Measurements from ENCODE around the gene FAF1. TPM values are rescaled to one million over a fixed set of nuclear protein-coding genes. Genes with fewer than 3 reads are reported as not detected.
"Not testable (repeated sequence)": the region's sequence is repeated elsewhere in the genome, so short reads cannot be mapped to it uniquely, and the experiment has no call there.

Gene FAF1
- total and polyA plus RNA-seq, 8 donors = 20.1 to 144 (median 27.4) TPM

DNA sequence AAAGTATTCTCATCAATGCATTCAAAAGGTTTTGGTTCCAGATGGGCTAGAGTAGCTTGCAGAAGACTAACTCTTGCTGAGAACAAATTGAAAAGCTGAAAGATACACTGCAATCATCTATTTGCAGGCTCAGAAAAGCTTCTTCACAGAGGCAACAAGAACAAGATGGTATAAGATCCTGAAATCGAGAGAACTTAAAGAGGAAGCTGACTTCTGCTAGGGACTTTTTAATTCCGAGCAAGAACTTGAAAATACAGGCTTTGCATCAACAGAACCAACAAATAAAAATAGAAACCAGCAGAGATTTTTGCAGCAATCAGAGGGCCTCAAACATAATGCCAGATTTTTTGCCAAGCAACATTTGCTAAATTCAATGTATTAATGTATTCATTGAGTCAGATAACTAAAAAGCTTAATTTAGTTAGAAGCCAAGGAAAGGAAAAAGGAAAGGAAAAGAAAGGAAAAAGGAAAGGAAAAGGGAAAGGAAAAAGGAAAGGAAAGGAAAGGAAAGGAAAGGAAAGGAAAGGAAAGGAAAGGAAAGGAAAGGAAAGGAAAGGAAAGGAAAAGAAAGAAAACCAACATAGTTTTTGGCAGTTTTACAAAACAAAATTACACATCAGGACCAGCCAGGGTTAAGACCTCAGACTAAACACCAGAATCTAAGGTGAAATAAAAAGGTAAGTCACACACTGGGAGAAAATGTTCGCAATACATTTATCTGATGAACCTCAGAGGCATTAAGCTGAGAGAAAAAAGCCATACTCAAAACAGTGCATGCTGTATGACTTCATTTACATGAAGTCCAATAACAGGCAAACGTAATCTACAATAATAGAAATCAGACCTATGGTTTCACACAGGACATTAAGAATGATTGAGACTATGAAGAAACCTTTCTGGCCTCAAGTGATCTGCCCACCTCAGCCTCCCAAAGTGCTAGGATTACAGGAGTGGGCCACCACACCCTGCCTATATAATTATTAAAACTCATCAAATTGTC, 42.6 kb downstream of the FAF1 start:
- no peaks in the 10 kb centered on the region for H3K36me3 ChIP-seq
- H3K27ac ChIP-seq = no peak overlapping the region
- no peak for TF ChIP-seq POLR2AphosphoS5 (IDR thresholded peaks at IDR 0.05)
- no peak for TF ChIP-seq POLR2A (IDR thresholded peaks at IDR 0.05)
- no peak for TF ChIP-seq EP300 (IDR thresholded peaks at IDR 0.05)
- TF ChIP-seq, protein P1, sequence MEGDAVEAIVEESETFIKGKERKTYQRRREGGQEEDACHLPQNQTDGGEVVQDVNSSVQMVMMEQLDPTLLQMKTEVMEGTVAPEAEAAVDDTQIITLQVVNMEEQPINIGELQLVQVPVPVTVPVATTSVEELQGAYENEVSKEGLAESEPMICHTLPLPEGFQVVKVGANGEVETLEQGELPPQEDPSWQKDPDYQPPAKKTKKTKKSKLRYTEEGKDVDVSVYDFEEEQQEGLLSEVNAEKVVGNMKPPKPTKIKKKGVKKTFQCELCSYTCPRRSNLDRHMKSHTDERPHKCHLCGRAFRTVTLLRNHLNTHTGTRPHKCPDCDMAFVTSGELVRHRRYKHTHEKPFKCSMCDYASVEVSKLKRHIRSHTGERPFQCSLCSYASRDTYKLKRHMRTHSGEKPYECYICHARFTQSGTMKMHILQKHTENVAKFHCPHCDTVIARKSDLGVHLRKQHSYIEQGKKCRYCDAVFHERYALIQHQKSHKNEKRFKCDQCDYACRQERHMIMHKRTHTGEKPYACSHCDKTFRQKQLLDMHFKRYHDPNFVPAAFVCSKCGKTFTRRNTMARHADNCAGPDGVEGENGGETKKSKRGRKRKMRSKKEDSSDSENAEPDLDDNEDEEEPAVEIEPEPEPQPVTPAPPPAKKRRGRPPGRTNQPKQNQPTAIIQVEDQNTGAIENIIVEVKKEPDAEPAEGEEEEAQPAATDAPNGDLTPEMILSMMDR (IDR thresholded peaks at IDR 0.05) = no peak
- H3K9me3 ChIP-seq = no peaks in the 10 kb centered on the region
- 77 to 87% (median 82%) methylated on average over 4 of the region's 4 CpGs for WGBS, 5 donors
- H3K4me1 ChIP-seq = peaks cover 0 to 12% (median 4%) of the 10 kb centered on the region in 4 donors
- DNase-seq = no peak
- intact Hi-C loops (cut with DNase I; ENCODE audit: low total_unique reads) = no loop called here
- H3K4me3 ChIP-seq = no peak overlapping the region
- H3K27me3 ChIP-seq = no peaks in the 10 kb centered on the region

DNA sequence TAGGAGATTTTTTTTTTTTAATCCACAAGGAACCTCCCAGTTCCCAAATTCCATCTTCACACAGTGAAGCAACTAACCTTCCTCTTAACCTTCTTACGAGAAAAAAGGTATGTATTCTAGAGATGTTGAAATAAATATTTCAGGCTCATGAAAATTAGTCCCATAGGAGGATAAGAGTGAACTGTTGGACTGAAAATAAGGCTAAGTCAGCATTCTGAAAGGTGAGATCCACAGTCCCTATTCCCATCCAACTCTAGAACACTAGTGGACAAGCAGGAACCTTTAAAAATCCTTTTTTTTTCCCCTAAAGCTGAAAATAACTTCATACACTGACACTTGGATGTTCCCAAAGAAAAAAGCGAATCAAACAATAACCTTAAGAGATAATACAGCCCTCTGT, 44.4 kb downstream of the FAF1 start:
- no peak overlapping the region for H3K4me3 ChIP-seq
- TF ChIP-seq POLR2AphosphoS5 (IDR thresholded peaks at IDR 0.05) (no peak), POLR2A (IDR thresholded peaks at IDR 0.05) (no peak), EP300 (IDR thresholded peaks at IDR 0.05) (no peak)
- TF ChIP-seq, protein P1 (IDR thresholded peaks at IDR 0.05) = no peak
- no peaks in the 10 kb centered on the region for H3K27me3 ChIP-seq
- no peaks in the 10 kb centered on the region for H3K9me3 ChIP-seq
- no peak for DNase-seq
- WGBS, 5 donors = 94 to 96% (median 95%) methylated on average over 2 of the region's 2 CpGs
- H3K4me1 ChIP-seq = peaks cover 0 to 12% (median 4%) of the 10 kb centered on the region in 4 donors
- no peak overlapping the region for H3K27ac ChIP-seq
- H3K36me3 ChIP-seq = no peaks in the 10 kb centered on the region
- intact Hi-C loops (cut with DNase I; ENCODE audit: low total_unique reads) = no loop called here

DNA sequence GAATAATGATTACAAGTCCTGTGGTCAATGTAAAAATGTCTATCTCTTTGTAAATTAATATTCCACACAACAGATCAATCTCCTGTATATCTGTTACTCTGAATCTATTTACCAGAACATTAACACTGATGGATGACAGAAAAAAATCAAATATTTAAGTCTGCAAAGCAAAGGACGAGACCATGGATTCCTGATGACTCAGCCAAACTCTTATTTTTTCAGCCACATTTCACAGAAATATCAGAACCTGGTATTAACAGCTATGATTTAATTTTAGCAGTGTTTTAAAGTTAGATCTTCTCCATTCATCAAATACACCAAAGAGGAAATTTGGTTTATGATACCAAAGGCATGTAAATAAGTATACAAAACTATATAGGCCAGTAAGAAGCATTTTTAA, 46.1 kb downstream of the FAF1 start:
- TF ChIP-seq EP300 (IDR thresholded peaks at IDR 0.05) (no peak), POLR2AphosphoS5 (IDR thresholded peaks at IDR 0.05) (no peak), POLR2A (IDR thresholded peaks at IDR 0.05) (no peak)
- TF ChIP-seq, protein P1 (IDR thresholded peaks at IDR 0.05) = no peak
- no peak for DNase-seq
- H3K4me3 ChIP-seq = no peak overlapping the region
- H3K9me3 ChIP-seq = no peaks in the 10 kb centered on the region
- H3K36me3 ChIP-seq = no peaks in the 10 kb centered on the region
- H3K27me3 ChIP-seq = no peaks in the 10 kb centered on the region
- no peak overlapping the region for H3K27ac ChIP-seq
- intact Hi-C loops (cut with DNase I; ENCODE audit: low total_unique reads) = no loop called here
- WGBS, 5 donors = 88 to 96% (median 89%) methylated on average over 1 of the region's 1 CpG
- H3K4me1 ChIP-seq = peaks cover 0 to 12% (median 4%) of the 10 kb centered on the region in 4 donors

DNA sequence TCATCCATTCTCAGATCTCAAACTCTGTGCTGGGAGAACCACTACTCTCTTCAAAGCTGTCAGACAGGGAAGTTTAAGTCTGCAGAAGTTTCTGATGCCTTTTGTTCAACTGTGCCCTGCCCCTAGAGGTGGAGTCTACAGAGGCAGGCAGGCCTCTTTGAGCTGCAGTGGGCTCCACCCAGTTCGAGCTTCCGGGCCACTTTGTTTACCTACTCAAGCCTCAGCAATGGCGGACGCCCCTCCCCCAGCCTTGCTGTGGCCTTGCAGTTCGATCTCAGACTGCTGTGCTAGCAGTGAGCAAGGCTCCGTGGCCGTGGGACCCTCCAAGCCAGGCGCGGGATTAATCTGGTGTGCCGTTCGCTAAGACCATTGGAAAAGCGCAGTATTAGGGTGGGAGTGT, 49.7 kb downstream of the FAF1 start:
- H3K4me1 ChIP-seq; H3K36me3 ChIP-seq; H3K27me3 ChIP-seq; DNase-seq; H3K9me3 ChIP-seq; H3K27ac ChIP-seq; intact Hi-C loops (cut with DNase I; ENCODE audit: low total_unique reads); H3K4me3 ChIP-seq: not testable (repeated sequence)
- 80 to 96% (median 90%) methylated on average over 1 to 12 of the region's 12 CpGs for WGBS, 5 donors

DNA sequence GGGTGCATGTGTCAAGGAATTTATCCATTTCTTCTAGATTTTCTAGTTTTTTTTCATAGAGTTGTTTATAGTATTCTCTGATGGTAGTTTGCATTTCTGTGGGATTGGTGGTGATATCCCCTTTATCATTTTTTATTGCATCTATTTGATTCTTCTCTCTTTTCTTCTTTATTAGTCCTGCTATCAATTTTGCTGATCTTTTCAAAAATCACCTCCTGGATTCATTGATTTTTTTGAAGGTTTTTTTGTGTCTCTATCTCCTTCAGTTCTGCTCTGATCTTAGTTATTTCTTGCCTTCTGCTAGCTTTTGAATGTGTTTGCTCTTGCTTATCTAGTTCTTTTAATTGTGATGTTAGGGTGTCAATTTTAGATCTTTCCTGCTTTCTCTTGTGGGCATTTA, 52.5 kb downstream of the FAF1 start:
- H3K4me3 ChIP-seq; intact Hi-C loops (cut with DNase I; ENCODE audit: low total_unique reads); DNase-seq; H3K36me3 ChIP-seq; H3K27me3 ChIP-seq; H3K4me1 ChIP-seq; H3K9me3 ChIP-seq; H3K27ac ChIP-seq: not testable (repeated sequence)

DNA sequence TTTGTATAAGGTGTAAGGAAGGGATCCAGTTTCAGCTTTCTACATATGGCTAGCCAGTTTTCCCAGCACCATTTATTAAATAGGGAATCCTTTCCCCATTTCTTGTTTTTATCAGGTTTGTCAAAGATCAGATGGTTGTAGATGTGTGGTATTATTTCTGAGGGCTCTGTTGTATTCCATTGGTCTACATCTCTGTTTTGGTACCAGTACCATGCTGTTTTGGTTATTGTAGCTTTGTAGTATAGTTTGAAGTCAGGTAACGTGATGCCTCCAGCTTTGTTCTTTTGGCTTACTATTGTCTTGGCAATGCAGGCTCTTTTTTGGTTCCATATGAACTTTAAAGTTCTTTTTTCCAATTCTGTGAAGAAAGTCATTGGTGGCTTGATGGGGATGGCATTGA, 54.0 kb downstream of the FAF1 start:
- H3K36me3 ChIP-seq; H3K9me3 ChIP-seq; intact Hi-C loops (cut with DNase I; ENCODE audit: low total_unique reads); H3K4me1 ChIP-seq; H3K4me3 ChIP-seq; H3K27me3 ChIP-seq; H3K27ac ChIP-seq; DNase-seq: not testable (repeated sequence)
- WGBS, 5 donors = 91 to 100% (median 97%) methylated on average over 1 of the region's 1 CpG
